IPS-NIHi7 (cell line): ENCODE results near the gene GPANK1.

Experiments used
- DNase-seq: peaks from one replicate; pipeline ENCODE4 v3.0.0; 2012; ENCODE audit warnings: mixed read lengths; ENCODE audit errors: extremely low spot score

Gene GPANK1

DNA sequence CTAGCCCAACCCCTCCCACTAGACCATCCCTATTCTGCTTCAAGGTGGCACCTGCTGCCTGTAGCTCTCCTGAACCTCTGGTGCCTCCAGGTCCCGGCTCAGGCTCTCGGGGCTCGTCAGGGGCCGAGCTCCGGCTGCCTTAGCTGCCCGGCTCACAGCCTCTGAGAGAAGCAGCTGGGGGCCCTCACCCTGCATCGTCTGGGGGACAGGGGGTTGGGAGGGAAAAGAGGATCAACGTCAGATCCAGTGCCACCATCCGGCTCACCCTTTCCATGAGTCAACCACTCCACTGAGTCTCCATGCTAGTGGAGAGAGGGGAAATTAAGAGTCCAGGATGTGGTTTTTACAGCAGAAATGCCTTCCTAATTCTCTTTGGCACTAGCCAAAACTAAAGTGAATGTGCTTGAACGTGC is 25.3 kb downstream of the GPANK1 start:
- DNase-seq = no peak

- DNase-seq = no peak
These were observed 25.8 kb downstream of the GPANK1 start for GRCh38 chr6:31639043-31639442.

- no peak for DNase-seq
These were observed 27.9 kb downstream of the GPANK1 start for GRCh38 chr6:31636698-31637596.

GRCh38 chr6:31634969-31635575 is 29.7 kb downstream of the GPANK1 start:
- DNase-seq = no peak

- no peak for DNase-seq
These were observed 30.7 kb downstream of the GPANK1 start for GRCh38 chr6:31634131-31634530.

GRCh38 chr6:31633447-31633846 is 31.4 kb downstream of the GPANK1 start:
- no peak for DNase-seq

GRCh38 chr6:31632279-31632946 is 32.4 kb downstream of the GPANK1 start:
- no peak for DNase-seq

- DNase-seq = no peak
These were observed 33.0 kb downstream of the GPANK1 start for GRCh38 chr6:31631681-31632278.

GRCh38 chr6:31631209-31631608 is 33.6 kb downstream of the GPANK1 start:
- DNase-seq = no peak

DNA sequence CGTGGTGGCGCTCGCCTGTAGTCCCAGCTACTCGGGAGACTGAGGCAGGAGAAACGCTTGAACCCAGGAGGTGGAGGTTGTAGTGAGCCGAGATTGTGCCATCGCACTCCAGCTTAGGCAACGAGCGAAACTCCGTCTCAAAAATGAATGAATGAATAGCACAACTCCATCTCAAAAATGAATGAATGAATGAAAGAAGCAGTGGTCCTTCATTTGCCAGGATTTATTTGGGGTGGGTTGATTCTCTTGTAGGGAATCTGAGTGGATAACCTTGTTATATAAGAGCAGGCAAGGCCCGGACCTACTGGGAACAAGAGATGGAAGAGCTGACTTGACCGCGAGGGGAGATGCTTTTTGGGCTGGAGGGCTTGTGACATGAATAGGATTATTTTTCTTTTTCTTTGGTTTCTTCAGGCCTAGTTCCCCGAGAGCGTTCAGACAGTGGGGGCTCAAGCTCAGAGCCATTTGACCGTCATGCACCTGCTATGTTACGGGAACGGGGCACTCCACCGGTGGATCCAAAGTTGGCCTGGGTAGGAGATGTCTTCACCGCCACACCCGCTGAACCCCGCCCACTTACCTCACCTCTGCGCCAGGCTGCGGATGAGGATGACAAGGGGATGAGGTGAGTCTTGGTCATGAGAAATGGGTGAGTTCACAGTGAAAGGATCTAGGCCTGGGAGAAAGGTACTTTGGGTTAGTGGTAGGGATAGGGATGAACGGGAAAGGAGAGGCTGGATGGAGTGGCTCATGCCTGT is 34.4 kb downstream of the GPANK1 start:
- no peak for DNase-seq

DNA sequence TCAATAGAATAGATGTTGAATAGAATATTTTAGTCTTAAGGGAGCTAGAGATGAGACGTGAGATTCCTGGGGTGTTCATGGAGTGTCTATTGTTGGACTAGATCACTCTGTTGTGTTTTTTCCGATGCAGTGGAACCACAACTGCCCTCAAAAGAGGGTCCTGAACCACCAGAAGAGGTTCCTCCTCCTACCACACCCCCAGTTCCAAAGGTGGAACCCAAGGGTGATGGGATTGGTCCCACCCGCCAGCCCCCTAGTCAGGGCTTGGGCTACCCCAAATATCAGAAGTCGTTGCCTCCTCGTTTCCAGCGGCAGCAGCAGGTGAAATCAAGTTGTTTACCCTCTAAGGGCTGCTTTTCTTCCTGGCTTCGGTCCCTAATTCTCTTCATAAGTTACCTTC is 35.8 kb downstream of the GPANK1 start:
- no peak for DNase-seq

DNA sequence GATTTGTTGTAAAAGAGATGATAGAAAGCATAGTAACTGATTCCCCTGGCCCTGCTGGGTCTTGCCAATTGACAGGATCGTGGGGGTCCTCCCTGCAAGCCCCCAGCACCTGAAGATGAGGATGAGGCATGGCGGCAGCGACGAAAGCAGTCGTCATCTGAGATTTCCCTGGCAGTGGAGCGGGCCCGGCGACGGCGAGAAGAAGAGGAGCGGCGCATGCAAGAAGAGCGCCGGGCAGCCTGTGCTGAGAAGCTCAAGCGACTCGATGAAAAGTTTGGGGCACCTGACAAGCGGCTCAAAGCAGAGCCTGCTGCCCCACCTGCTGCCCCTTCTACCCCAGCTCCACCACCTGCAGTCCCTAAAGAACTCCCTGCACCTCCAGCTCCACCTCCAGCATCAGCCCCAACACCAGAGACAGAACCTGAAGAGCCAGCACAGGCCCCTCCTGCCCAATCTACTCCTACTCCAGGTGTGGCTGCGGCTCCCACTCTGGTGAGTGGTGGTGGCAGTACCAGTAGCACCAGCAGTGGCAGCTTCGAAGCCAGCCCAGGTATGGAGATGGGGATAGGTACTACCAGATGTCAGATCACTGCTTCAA is 37.0 kb downstream of the GPANK1 start:
- DNase-seq = no peak

DNA sequence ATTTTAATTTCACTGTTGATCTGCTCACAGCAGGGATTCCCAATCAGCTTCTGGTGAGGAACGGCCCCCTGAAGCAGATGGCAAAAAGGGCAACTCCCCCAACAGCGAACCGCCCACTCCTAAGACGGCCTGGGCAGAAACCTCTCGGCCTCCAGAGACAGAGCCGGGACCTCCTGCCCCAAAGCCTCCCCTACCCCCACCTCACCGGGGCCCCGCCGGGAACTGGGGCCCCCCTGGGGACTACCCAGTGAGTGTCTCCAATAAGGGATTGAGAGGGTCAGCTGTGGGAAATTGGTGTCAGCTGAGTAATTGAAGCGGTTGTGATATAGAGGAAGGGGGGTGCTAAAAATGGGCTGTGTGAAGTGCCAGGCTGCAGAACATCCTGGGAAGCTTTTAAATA is 37.8 kb downstream of the GPANK1 start:
- DNase-seq = no peak

- no peak for DNase-seq
These were observed 40.7 kb downstream of the GPANK1 start for GRCh38 chr6:31624070-31624469.

DNA sequence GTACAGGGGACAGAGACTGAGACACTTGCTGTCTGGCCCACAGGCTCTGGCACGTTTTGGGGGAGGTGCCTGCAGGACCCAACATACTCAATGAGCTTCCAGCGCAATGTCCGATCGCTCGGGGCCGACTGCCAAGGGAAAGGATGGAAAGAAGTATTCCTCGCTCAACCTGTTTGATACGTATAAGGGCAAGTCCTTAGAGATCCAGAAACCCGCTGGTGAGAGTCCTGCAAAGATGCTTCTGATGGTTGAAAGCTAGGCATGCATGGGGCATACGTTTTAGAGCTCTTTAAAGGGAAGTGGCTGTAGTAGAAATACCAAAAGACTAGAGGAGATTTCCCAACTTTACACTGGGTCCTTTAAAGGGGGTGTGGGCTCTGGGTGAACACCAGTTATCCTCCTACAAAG is 42.1 kb downstream of the GPANK1 start:
- no peak for DNase-seq

- no peak for DNase-seq
These were observed 42.8 kb downstream of the GPANK1 start for GRCh38 chr6:31621991-31622390.

GRCh38 chr6:31621320-31621939 is 43.4 kb downstream of the GPANK1 start:
- DNase-seq = no peak

DNA sequence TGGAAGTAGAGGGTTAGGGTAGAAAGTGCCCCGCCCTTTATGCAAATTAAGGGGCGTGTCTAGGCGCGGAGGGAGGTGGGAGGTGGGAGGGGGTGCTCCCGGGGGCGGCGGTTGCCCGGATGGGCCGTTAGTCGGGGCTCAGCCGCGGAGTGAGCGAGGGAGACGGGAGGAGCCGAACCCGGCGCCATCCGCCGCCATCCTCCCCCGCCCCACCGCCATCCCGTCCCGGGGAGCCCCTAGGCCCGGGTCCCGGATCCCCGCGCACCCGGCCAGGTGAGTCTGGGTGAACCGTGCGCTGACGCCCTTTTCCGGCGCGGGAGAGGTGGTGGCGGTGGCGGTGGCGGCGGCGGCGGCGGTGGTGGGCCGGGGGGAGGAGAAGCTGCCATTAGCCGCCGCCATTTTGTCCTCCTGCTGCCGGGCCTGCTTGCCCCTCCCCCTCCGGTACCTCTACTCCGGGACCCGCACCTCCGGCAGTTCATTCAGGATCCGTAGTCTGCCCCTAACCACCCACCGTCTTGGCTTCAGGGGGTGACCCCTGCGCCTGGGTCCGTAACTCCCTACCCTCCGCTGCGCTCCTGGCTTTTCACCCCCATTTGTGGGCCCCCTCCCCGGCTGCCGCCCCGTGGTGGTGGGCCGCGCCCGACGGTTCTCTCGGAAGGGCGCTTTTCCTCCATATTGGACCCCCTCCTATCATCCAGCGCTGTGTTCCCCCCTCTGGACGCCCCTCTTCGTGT is 44.0 kb downstream of the GPANK1 start, which contains the start of gene PRRC2A:
TSS of gene PRRC2A (plus strand) at position 130 of the 734 bp plus-strand sequence. CDS start 2,075 bp downstream, outside the sequence.
- peak; percentile 96 for DNase-seq

GRCh38 chr6:31619805-31620585 is 44.8 kb downstream of the GPANK1 start:
- peak; percentile 91 for DNase-seq
